Measurements from ENCODE around the gene PITPNM1. TPM values are rescaled to one million over a fixed set of nuclear protein-coding genes. Genes with fewer than 3 reads are reported as not detected.

The PITPNM1 gene
- total RNA-seq, 1 donor from 2014 or later = 7.5 TPM

Small RNA genes within 50 kb of the gene (small RNA-seq; reads per million reads assigned to genes)
- gene MIR6752 (ENCODE audit: low replicate concordance) = not detected

Other genes starting within 250 kb of the PITPNM1 start
- 34.5 TPM for gene GRK2, start 238.9 kb downstream of the PITPNM1 start, total RNA-seq
- gene ANKRD13D, start 216.1 kb downstream of the PITPNM1 start, total RNA-seq = 33.0 TPM
- gene SSH3, start 201.8 kb downstream of the PITPNM1 start, total RNA-seq = 13.4 TPM
- gene POLD4, start 151.8 kb downstream of the PITPNM1 start, total RNA-seq = 9.5 TPM
- 0.89 TPM for gene CLCF1, start 131.8 kb downstream of the PITPNM1 start, total RNA-seq
- 9.6 TPM for gene RAD9A, start 113.4 kb downstream of the PITPNM1 start, total RNA-seq
- 78.3 TPM for gene PPP1CA, start 103.5 kb downstream of the PITPNM1 start, total RNA-seq
- 1.2 TPM for gene TBC1D10C, start 101.3 kb downstream of the PITPNM1 start, total RNA-seq
- 3.8 TPM for gene CARNS1, start 89.7 kb downstream of the PITPNM1 start, total RNA-seq
- gene RPS6KB2, start 76.9 kb downstream of the PITPNM1 start, total RNA-seq = 39.8 TPM
- gene PTPRCAP, start 67.7 kb downstream of the PITPNM1 start, total RNA-seq = 0.89 TPM
- gene CORO1B, start 61.9 kb downstream of the PITPNM1 start, total RNA-seq = 30.2 TPM
- gene GPR152, start 52.6 kb downstream of the PITPNM1 start, total RNA-seq = not detected
- gene CABP4, start 50.0 kb downstream of the PITPNM1 start, total RNA-seq = 0.49 TPM
- 33.7 TPM for gene TMEM134, start 36.1 kb downstream of the PITPNM1 start, total RNA-seq
- gene AIP, start 22.3 kb downstream of the PITPNM1 start, total RNA-seq = 42.8 TPM
- gene CDK2AP2, start 2.8 kb upstream of the PITPNM1 start, total RNA-seq = 4.5 TPM
- not detected for gene CABP2, start 18.1 kb upstream of the PITPNM1 start, total RNA-seq
- gene GSTP1, start 78.4 kb upstream of the PITPNM1 start, total RNA-seq = 333 TPM
- gene NDUFV1, start 101.6 kb upstream of the PITPNM1 start, total RNA-seq = 121 TPM
- gene NUDT8, start 124.6 kb upstream of the PITPNM1 start, total RNA-seq = 6.0 TPM
- not detected for gene TBX10, start 134.4 kb upstream of the PITPNM1 start, total RNA-seq
- gene ACY3, start 145.4 kb upstream of the PITPNM1 start, total RNA-seq = 0.20 TPM
- 19.1 TPM for gene ALDH3B2, start 169.3 kb upstream of the PITPNM1 start, total RNA-seq

All from skin of body (tissue), 2 donors.